Stimulated activated CD8-positive, alpha-beta memory T cell treated with anti-CD3 and anti-CD28 coated beads, Interleukin-4, amount 100 ng/mL, for 1 hour (primary cell): ENCODE results near the gene RSPH6A.
"Not testable (repeated sequence)": the region's sequence is repeated elsewhere in the genome, so short reads cannot be mapped to it uniquely, and the experiment has no call there.

Experiments used
- DNase-seq, 2 donors: peaks; one replicate each; pipeline ENCODE4 v3.0.0-alpha.2; 2020; ENCODE audit warnings: low read depth in 2 of 2, low spot score in 1 of 2

The RSPH6A gene

DNA sequence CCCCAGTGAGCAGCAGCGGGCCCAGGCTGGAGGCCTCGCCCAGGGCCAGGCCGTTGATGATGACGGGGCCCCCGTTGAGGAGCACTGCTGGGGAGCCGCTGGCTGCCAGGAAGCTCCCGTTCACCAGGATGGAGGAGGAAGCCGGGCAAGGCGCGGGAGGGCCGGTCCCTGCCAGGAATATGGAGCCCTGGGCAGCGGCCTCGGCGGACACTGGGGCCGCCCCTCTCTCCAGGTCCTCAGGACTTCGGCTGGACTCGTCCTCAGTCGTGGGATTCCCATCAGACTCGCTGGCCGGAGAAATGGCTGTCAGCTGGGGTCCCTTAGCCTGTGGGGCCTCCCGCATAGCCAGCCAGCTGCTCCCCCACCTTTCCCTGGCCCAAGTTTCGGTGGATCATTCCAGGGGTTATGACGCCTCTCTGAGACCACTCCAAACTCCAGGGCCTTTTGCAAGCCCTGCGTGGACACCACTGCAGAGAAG, 48.2 kb downstream of the RSPH6A start:
- DNase-seq = no peak

GRCh38 chr19:45766296-45766868, 48.7 kb downstream of the RSPH6A start:
- DNase-seq = no peak

DNA sequence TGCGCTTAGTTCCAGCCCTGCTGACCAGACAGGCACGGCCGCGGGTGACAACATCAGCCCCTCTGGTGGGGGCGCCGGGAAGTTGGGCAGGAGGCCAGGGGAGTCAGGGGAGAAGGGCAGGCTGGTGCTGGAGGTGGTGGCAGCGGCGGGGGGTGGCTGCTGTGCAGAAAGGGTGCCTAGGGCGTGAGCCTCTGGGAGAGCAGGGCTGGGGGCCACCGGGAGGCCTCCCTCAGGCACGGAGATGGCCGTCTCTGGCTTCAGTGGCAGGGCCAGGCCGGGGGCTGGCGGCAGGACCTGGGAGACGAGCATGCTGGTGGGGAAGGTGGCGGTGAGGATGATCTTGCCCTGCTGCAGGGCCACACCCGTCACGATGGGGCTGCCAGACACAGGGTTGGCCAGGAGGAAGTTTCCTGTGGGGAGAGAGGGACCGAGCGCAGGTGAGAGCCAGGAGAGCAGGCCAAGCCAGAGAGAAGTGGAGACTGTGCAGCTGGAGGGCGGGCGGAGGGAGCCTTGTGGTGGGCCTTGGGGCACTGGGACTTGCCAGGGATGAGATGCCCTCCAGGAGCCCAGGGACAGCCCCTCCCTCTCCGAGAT, 49.3 kb downstream of the RSPH6A start:
- DNase-seq = no peak

GRCh38 chr19:45764945-45765701, 50.0 kb downstream of the RSPH6A start:
- no peak for DNase-seq

DNA sequence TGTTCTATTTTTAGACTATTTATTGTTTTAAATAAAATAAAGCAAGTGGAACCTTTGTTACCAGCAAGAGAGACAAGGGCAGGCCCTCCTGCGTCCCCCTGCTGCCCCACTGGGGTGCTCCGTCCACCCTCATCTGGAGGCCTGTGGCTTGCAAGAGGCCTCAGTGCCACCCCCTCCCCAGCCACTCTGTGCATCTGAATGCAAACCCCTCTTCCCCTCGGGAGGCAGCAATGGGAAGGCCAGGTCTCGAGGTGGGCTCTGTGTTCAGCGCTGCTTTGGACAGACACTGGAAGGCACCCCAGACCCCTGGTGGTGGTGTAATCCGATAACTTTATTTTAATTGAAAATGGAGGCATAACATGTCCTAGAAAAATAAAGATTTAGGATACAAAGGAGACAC, 50.6 kb downstream of the RSPH6A start:
- no peak for DNase-seq

- no peak for DNase-seq
These were observed 51.3 kb downstream of the RSPH6A start for GRCh38 chr19:45763691-45764294.

DNA sequence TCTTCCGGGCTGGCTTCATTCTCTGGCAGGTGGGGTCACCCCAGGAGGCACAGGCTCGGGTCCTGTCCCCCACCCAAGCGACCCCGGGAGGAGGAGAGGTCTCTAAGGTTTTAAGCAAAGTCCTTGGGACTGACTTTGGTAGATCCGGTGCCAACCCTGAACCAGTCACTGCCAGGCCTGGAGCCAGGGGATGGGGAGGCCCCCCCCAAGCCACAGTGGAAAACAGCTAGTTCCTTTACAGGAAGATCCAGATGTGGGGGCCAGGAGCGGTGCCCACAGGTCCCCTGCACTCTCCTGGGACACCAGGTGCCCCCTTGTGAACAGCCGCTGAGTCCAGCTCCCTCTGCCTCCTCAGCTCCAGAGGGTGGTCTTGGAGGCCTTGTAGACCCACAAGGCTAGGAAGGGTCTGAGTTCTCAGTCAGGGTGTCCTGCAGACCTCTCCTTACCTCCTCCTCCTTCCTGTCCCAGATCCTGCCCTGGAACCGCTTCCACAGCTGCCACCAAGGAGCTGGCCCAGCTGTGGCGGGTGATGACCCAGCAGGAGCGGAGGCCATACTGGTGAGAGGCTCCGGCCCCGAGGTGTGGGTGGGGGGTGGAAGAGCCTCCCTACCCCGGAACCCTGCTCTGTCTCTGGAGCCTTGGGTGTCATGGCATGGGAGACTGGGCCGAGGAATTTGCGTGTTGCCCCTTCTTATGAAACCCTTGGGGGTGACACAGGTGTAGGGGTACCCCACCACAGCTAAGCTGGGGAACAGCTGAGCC, 52.1 kb downstream of the RSPH6A start:
- no peak for DNase-seq

- no peak for DNase-seq
These were observed 53.4 kb downstream of the RSPH6A start for GRCh38 chr19:45761714-45762113.

DNA sequence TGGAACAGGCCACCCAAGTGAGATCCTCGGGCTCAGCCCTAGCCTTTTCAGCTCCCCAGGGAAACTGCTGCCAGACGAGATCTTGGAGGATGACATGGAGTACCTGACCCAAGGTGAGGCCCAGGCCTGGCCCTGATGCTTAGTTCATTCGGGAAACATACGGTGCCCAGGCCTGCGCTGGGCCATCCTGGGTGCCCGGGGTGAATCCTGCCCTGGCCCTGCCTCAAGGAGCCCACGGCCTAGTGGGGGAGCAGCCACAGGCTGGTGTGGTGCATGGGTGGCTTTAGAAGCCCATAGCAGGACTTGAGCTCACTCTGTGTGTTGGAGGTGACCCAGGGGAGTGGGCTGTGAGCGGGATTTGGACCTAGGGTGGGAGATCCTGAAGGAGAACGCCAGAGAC, 56.2 kb downstream of the RSPH6A start:
- no peak for DNase-seq

DNA sequence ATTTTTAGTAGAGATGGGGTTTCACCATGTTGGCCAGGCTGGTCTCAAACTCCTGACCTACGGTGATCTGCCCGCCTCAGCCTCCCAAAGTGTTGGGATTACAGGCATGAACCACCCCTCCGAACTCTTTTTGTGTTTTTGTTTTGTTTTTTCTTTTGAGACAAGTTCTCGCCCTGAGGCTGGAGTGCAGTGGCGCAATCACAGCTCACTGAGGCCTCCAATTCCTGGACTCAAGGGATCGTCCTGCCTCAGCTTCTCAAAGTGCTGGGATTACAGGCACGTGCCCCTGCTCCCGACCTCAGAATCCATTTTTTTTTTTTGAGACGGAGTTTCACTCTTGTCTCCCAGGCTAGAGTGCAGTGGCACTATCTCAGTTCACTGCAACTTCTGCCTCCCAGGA, 57.4 kb downstream of the RSPH6A start:
- no peak for DNase-seq

DNA sequence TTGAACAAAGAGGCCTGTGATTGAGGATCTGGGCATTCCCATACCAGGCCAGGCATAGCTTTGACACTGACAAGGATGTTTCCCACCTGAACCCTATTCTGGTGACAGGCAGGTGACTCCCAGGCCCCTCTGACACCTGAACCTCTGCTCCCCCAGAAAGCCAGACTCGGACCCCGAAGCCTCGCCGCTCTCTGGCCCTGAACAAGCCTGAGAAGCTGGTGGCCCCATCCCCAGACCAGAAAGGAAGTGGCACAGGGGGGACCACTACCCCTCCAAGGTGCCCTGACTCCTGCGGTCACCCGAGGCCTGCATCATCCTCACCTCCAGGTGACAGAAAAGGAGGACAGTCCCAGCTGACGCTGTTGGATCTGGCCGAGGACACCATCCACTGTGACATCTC, 60.8 kb downstream of the RSPH6A start:
- DNase-seq = no peak

DNA sequence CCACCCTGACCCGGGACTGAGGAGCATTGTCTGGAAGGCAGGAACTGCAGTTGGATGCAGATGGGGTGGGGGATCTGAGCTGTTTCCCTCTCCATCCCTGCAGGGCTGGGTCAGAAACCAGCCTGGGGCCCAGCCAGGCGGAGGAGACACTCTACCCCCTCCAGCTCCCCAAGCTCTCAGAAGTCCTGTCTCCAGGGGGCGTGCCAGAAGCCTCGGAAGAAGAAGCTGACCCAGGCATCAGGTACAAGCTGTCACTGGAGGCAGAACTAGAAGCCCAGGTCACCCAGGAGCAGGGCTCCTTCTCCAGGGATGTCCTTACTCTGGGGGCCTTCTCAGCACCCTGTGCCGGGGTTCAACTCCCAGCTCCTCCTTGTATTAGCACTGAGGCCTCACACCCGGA, 61.6 kb downstream of the RSPH6A start:
- no peak for DNase-seq

GRCh38 chr19:45752639-45753038, 62.5 kb downstream of the RSPH6A start:
- no peak for DNase-seq

GRCh38 chr19:45751483-45751882, 63.6 kb downstream of the RSPH6A start:
- DNase-seq = not testable (repeated sequence)

GRCh38 chr19:45747513-45747912, 67.6 kb downstream of the RSPH6A start:
- no peak for DNase-seq

GRCh38 chr19:45746866-45747265, 68.2 kb downstream of the RSPH6A start:
- DNase-seq = no peak
